Mesodermal cell (in vitro differentiated cells): ENCODE measurements around the gene CPXM1.

Experiments
- H3K27ac ChIP-seq: 2 replicates; pipeline ENCODE4 v1.7.0; 2013; ENCODE audit warnings: mild to moderate bottlenecking, low read depth, low read length, moderate library complexity; ENCODE audit not compliant: severe bottlenecking
- H3K36me3 ChIP-seq: 2 replicates; pipeline ENCODE4 v1.7.1; 2013; ENCODE audit warnings: mild to moderate bottlenecking, low read length, moderate library complexity; ENCODE audit not compliant: control insufficient read depth, insufficient read depth
- H3K4me1 ChIP-seq: one replicate; pipeline ENCODE4 v1.7.1; 2013; ENCODE audit warnings: mild to moderate bottlenecking, low read length; ENCODE audit not compliant: insufficient read depth, control insufficient read depth, poor library complexity, severe bottlenecking
- H3K4me3 ChIP-seq: 2 replicates; pipeline ENCODE4 v1.7.0; 2013; ENCODE audit warnings: low read length, control low read depth, mild to moderate bottlenecking; ENCODE audit not compliant: insufficient read depth, poor library complexity, severe bottlenecking; ENCODE audit errors: extremely low read depth
- H3K9me3 ChIP-seq: 2 replicates; pipeline ENCODE4 v1.7.1; 2013; ENCODE audit warnings: mild to moderate bottlenecking, low read length, moderate library complexity; ENCODE audit not compliant: control insufficient read depth
- WGBS, 2 experiments: methylation state at CpG; one replicate each; pipeline ENCODE4 v1.1.5; 2013; ENCODE audit warnings: missing lambda C conversion rate in 2 of 2; ENCODE audit not compliant: insufficient coverage in 2 of 2; 5-methylcytosine and 5-hydroxymethylcytosine counted together

The CPXM1 gene

DNA sequence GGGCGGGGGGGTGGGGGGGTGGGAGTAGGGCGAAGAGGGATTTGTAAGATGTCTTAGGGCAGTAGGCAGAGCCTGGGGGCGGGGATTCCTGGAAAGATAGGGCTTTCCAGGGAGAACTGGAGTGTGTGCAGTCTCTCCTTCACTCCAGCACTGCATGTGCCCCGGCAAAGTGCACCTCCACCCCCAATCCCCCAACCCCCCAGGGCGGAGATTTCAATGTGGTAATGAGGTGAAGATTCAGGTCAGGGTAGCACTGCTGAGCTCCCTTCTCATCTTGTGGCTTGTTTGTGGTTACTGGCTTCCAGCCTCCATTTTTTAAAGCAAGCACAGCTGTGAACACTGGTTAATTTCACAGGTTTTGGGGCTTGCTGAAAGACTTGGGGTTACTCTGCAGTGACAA is 21.6 kb upstream of the CPXM1 start:
- H3K9me3 ChIP-seq: no peaks in the 10 kb centered on the region
- no CpG with 5 or more reads among the region's 5 CpGs for WGBS, 2 experiments
- no peaks in the 10 kb centered on the region for H3K36me3 ChIP-seq
- H3K4me1 ChIP-seq: peaks cover 13% of the 10 kb centered on the region
- no peak overlapping the region for H3K4me3 ChIP-seq
- H3K27ac ChIP-seq: no peak overlapping the region

DNA sequence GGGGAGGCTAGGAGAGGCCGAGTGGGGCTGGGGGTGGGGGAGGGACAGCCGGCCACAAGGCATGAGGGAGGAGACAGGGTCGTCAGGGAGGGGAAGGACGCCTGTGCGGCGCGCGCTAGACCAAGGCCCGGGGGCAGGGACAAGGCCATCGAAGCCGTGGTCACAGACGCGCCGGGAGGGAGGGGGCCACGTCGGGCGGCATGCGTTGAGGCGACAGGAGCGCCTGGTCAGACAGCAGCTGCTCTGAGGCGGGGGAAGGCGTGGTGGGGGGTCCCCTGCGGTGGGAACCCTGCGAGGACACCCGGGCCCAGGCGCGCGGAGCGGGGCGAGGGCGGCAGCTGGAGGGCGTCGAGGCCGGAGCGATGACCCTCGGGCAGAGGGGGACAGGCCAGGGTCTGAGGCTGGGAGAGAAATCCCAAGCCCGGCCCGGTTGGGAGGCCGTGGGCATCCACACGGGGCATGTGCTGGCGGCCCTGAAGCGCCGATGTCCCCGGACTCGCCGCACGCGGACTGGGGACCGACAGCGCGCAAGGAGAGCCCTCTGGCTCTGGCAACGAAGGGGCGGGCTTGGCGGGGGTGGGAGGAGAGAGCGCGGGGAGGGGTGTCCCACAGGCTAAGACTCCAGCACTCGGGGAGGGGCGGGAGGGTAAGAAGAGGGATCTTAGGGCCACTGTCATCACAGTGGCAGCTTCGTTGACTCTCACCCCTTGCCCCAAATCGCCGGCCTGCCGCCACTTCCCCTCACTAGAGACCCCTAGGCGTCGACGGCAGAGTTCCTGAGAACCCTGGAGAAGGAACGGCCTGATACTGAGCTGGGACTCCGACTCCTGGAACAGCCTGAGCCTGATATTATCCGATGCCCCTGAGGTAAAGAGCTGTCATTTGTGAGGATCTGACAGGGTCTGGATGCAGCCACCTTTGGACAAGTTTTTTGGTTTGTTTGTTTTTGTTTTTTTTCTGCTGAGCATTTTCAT is 20.8 kb upstream of the CPXM1 start:
- WGBS, 2 experiments: 38 to 45% methylated on average over 33 to 57 of the region's 68 CpGs
- Histone ChIP-seq H3K36me3 (no peaks in the 10 kb centered on the region), H3K27ac (peak overlapping the region; percentile 77), H3K4me1 (peaks cover 15% of the 10 kb centered on the region), H3K9me3 (no peaks in the 10 kb centered on the region), H3K4me3 (no peak overlapping the region)

DNA sequence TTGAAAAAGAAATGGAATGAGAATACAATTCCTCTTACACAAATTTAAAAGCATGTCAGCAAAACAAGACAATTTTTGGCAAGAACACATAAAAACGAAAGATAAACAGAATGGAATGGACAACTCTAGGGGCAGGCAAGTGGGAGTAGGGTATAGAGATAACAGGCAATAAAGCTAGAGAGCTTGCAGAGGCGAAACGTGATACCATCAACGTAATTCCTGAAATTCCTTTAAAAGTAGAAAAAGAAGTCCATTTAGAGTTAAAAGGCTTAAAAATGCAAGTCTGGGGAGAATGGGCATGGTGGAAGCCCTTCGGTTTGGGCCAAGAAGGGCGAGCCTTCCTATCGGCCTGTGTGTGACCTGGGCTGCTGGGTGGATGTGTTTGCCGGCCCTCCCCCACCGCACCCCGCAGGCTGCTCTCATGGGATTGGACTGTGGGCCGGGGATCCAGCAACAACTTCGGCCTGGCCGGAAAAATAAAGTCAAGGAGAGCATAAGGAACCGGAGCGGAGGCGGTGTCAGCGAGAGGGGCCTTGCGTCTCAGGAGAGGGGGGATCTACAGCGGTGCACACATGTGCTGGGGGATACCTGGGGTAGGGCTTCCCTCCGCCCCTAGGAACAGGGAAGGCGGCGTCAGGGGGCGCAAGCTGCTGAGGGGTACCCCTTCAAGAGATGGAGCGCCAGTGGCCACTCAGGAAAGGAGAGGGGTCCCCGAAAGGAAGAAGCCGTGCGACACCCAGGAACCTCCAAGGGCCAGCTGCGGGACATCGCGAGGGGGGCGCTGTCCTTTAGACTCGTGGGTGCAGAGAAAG is 19.9 kb upstream of the CPXM1 start:
- H3K27ac ChIP-seq: peak overlapping the region; percentile 77
- peaks cover 15% of the 10 kb centered on the region for H3K4me1 ChIP-seq
- H3K36me3 ChIP-seq: no peaks in the 10 kb centered on the region
- no peaks in the 10 kb centered on the region for H3K9me3 ChIP-seq
- WGBS, 2 experiments: 35 to 40% methylated on average over 20 to 31 of the region's 32 CpGs
- H3K4me3 ChIP-seq: no peak overlapping the region

DNA sequence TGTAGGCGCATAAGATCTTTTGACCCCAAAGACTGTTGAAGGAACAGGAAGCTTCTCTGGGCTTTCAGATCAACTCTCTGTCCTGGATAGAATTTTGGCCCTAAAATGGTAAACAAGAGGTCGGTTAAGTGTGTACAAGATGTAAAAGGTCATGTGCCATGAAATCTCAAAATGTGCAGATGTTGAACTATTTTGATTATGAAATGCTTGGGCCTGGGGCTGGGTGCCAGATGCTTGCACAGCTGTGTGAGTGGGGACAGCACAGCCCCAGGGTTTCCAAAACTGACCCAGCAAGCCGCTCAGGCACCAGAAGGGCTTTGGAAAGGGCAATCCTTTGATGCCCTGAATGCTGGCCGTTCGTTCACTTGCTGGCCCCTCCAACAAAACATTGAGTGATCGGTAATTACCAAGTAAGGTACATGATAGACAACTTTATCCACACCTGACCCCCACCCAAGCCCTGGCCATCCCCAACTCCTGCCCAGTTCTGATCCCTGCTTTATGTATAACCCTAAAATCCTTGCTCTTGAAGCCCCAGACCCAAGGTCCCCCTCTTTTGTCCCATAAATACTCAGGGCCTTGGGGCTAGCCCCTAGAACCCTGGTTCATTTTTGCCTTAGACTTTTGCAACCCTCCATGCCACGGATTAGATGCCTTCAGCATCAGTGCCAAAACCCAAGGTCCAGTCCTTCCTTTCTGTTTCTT is 17.6 kb upstream of the CPXM1 start:
- Histone ChIP-seq H3K9me3 (no peaks in the 10 kb centered on the region), H3K4me3 (no peak overlapping the region), H3K4me1 (peaks cover 15% of the 10 kb centered on the region), H3K27ac (no peak overlapping the region), H3K36me3 (no peaks in the 10 kb centered on the region)
- WGBS, 2 experiments: 90 to 93% methylated on average over 6 to 7 of the region's 7 CpGs

DNA sequence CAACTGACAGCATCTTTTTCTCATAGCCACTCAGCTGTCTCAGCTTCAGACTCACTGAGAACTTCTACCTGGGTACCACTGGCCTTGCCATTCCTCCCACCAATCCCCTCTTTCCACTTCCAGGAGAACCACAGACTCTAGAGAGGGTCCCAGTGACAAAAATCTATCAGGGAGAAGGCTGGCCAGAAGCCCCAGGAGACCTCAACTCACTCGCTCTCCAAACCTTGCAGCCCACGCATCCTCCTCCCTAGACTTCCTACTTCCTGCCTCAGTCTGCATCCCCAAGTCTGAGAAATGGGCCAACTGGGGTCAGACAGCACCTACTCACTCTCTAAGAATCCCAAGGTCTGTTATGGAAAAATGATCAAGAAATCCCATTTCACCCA is 16.9 kb upstream of the CPXM1 start:
- WGBS, 2 experiments: 88% methylated on average over 2 of the region's 2 CpGs; no CpG with 5 or more reads in 1 of the 2 experiments
- Histone ChIP-seq H3K27ac (no peak overlapping the region), H3K9me3 (peaks cover 3% of the 10 kb centered on the region), H3K4me3 (no peak overlapping the region), H3K36me3 (no peaks in the 10 kb centered on the region), H3K4me1 (peaks cover 15% of the 10 kb centered on the region)

DNA sequence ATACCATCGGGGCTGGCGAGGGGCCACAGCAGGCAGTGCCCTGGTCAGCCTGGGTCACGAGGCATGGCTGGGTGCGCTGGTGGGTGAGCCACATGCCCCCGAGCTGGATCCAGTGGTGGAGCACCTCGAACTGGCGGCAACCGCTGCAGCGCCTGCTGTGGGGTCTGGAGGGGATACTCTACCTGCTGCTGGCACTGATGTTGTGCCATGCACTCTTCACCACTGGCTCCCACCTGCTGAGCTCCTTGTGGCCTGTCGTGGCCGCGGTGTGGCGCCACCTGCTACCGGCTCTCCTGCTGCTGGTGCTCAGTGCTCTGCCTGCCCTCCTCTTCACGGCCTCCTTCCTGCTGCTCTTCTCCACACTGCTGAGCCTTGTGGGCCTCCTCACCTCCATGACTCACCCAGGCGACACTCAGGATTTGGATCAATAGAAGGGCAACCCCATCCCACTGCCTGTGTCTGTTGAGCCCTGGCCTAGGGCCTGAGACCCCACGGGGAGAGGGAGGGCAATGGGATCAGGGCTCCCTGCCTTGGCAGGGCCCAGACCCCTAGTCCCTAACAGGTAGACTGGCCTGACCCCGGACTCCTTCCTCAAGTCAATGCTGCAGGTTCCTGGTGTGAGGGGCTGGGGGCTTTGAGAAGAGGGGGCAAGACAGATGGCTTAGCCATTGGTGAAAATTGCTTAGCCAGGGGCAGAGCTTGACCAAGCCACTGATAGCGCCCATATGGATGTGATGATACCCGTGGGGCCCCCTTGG is 16.3 kb upstream of the CPXM1 start:
- Histone ChIP-seq H3K4me3 (no peak overlapping the region), H3K36me3 (no peaks in the 10 kb centered on the region), H3K27ac (no peak overlapping the region), H3K4me1 (peaks cover 12% of the 10 kb centered on the region), H3K9me3 (peaks cover 9% of the 10 kb centered on the region)
- WGBS, 2 experiments: 86 to 87% methylated on average over 18 to 20 of the region's 20 CpGs

DNA sequence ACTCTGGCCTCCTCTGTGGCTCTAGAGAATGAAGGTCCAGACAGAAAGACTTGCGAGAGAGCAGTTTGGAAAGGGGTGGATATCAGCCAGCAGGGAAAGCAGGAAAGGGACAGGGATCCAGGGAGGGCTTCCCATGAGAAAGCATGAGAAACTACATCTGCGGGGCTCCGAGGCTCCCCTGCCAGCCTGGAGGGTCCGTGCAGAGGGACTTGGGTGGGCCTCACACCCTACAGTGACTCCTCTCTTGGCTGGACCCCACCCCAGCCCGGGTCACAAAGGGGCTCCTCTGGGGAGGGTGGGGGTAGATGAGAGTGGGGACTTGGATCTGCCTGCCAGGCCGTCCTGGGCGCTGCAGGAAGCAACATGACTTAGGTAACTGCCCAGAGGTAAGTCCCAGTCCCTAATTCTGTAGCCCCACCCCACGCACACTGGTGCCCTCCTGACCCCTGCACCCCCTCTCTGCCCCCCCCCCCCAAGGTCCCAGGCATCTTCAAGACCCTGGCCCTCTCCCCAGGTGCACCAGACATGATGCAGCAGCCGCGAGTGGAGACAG is 15.7 kb upstream of the CPXM1 start, which contains the start of gene TMEM239:
Gene TMEM239, plus strand, starts transcription at position 335 of the 553 bp plus-strand sequence. Its CDS starts 191 bp downstream, at position 526.
- WGBS, 2 experiments: 86 to 98% methylated on average over 5 to 8 of the region's 10 CpGs
- peaks cover 12% of the 10 kb centered on the region for H3K4me1 ChIP-seq
- H3K36me3 ChIP-seq: no peaks in the 10 kb centered on the region
- H3K9me3 ChIP-seq: peaks cover 15% of the 10 kb centered on the region
- no peak within 1 kb of the TSS for H3K27ac ChIP-seq
- no peak within 1 kb of the TSS for H3K4me3 ChIP-seq

DNA sequence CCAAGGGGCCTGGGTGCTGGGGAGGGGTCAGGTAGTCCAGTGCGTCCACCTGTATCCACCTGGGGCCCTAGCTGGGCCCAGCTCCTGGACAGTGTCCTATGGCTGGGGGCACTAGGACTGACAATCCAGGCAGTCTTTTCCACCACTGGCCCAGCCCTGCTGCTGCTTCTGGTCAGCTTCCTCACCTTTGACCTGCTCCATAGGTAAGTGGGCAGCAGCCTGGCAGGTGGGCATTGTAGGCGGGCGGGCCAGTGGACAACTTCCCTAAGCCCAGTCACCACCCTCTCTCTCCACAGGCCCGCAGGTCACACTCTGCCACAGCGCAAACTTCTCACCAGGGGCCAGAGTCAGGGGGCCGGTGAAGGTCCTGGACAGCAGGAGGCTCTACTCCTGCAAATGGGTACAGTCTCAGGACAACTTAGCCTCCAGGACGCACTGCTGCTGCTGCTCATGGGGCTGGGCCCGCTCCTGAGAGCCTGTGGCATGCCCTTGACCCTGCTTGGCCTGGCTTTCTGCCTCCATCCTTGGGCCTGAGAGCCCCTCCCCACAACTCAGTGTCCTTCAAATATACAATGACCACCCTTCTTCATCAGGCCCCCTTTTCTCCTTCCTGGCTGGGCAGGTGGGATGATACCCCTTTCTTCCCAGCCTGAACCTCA is 14.9 kb upstream of the CPXM1 start:
- H3K4me3 ChIP-seq: no peak overlapping the region
- H3K36me3 ChIP-seq: no peaks in the 10 kb centered on the region
- peaks cover 15% of the 10 kb centered on the region for H3K9me3 ChIP-seq
- H3K27ac ChIP-seq: no peak overlapping the region
- H3K4me1 ChIP-seq: peaks cover 10% of the 10 kb centered on the region
- 88 to 93% methylated on average over 6 to 8 of the region's 8 CpGs for WGBS, 2 experiments

DNA sequence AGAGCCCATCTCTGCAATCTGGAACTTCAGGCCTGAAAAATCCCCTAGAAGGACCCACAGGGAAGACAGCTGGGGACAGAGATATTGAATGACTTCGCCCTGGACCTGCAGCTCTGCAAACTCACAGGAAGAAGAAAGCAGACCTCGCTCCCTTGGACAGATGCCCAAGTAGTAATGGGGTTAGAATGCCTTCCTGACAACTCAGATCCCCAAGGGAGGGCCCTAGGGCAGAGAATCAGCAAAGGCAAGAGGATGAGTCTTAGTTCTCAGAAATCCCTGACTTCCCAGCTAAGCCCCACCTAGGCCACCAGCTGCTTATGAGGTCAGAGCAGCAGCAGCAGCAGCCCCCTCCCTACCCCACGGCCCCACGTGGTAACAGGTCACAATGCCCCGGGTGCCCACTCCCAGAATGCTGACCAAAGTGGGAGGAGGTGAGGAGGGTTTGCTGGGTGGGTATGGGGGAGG is 14.2 kb upstream of the CPXM1 start, which contains the start of gene C20orf141:
Gene C20orf141, plus strand, starts transcription at position 401 of the 465 bp plus-strand sequence. CDS start 198 bp downstream, outside the sequence.
- Histone ChIP-seq H3K36me3 (no peaks in the 10 kb centered on the region), H3K27ac (no peak within 1 kb of the TSS), H3K4me1 (peaks cover 2% of the 10 kb centered on the region), H3K9me3 (peaks cover 15% of the 10 kb centered on the region), H3K4me3 (no peak within 1 kb of the TSS)
- WGBS, 2 experiments: 67 to 94% methylated on average over 1 to 2 of the region's 5 CpGs
